HEK293T (cell line): ENCODE results near the gene GON7.

Source experiments
- FOXK2 ChIP-seq: fragments of 450-650 bp; IDR thresholded peaks from 2 replicates; pipeline ENCODE4 v1.6.1; 2016; ENCODE audit warnings: mild to moderate bottlenecking
- HDGF ChIP-seq: fragments of 450-650 bp; IDR thresholded peaks from 2 replicates; pipeline ENCODE4 v1.6.1; 2017; ENCODE audit warnings: antibody characterized with exemption, borderline replicate concordance

DNA sequence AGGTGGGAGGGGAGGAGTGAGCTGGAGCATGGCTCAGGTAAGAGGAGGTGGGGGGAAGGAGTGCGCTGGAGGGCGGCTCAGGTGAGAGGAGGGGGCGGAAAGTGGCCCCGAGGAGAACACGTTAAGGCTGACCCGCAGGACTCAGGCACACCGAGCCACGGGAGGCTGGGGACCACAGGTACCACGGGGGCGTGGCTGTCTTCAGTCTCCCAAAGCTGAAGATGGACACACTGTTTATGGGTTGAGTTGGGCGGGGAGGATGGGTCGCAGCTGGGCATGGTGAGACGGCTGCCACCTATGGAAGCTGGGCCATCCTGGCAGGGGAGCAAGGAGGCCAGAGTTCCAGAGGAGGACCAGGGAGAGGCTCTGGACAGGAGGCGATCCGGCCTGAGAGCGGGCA, 23.7 kb upstream of the GON7 start:
- TF ChIP-seq FOXK2 (no peak), HDGF (no peak)
